Subcutaneous adipose tissue (tissue), 4 donors: Measurements from ENCODE around the gene USP35. TPM values are rescaled to one million over a fixed set of nuclear protein-coding genes. Genes with fewer than 3 reads are reported as not detected.

ENCODE experiments used
- total RNA-seq, 4 donors: library from RNA; depleted of rRNA; stranded (reverse); fragments of >200 nt; gene quantifications; one replicate each; pipeline ENCODE4 v1.1.0, GENCODE V29; 2016
- TF ChIP-seq, protein P1 (sequence below): fragments of 450-650 bp; IDR thresholded peaks from one replicate; pipeline ENCODE4 v1.5.1; 2016; ENCODE audit warnings: low read depth, mild to moderate bottlenecking, control low read depth, antibody characterized with exemption, moderate library complexity

The USP35 gene
- total RNA-seq, 4 donors from 2014 or later = 6.8 to 13.2 (median 9.8) TPM

DNA sequence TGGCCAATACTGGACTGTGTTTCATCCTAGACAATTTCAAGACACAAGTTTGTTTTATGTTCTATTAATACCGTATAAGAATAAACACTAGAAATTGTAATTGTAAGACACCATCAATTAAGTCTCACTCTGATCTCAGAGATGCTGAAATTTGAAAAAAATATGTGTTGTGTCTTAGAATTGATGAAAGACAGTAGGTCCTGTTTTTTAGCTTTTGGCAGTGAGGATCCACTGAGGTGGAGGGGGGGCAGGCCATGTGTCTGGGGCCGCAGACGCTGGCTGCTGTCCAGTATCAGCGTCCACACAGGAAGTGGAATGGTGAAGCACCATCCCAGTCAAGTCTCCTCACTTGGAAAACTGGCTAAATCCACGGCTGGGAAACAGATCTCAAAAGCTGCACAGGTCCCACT is 26.8 kb upstream of the USP35 start:
- TF ChIP-seq, protein P1, sequence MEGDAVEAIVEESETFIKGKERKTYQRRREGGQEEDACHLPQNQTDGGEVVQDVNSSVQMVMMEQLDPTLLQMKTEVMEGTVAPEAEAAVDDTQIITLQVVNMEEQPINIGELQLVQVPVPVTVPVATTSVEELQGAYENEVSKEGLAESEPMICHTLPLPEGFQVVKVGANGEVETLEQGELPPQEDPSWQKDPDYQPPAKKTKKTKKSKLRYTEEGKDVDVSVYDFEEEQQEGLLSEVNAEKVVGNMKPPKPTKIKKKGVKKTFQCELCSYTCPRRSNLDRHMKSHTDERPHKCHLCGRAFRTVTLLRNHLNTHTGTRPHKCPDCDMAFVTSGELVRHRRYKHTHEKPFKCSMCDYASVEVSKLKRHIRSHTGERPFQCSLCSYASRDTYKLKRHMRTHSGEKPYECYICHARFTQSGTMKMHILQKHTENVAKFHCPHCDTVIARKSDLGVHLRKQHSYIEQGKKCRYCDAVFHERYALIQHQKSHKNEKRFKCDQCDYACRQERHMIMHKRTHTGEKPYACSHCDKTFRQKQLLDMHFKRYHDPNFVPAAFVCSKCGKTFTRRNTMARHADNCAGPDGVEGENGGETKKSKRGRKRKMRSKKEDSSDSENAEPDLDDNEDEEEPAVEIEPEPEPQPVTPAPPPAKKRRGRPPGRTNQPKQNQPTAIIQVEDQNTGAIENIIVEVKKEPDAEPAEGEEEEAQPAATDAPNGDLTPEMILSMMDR = no peak

DNA sequence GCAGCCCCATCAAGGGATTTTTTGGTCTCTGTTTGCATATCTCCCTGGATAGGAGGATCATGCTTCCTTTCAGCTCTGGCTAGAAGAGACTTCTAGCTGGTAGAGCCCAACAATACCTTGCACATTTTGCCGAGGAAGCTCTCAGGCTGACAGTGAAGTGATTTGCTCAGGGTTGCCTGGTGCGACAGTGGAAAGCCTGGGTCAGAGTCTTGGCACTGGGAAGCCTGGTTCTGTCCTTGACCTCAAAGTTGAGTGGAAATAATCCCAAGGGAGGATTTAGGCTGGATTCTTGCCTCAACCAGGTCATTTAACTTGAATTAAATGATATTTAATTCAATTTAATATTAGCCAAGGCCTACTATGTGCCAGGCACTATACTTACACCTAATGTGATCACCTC is 24.9 kb upstream of the USP35 start:
- TF ChIP-seq, protein P1 = no peak

DNA sequence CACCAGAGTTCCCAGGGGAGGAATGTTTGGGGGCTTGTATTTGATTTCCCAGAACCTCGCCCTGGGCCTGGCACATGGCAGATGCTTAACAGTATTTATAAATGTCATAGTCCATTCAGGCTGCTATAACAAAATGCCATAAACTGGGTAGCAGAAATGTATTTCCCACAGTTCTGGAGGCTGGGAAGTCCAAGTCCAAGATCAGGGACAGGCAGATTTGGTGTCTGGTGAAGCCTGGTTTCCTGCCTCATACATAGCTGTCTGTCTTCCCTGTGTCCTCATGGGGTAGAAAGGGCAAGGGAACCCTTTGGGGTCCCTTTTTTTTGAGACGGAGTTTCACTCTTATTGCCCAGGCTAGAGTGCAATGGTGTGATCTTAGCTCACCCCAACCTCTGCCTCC is 24.2 kb upstream of the USP35 start:
- TF ChIP-seq, protein P1 = no peak

DNA sequence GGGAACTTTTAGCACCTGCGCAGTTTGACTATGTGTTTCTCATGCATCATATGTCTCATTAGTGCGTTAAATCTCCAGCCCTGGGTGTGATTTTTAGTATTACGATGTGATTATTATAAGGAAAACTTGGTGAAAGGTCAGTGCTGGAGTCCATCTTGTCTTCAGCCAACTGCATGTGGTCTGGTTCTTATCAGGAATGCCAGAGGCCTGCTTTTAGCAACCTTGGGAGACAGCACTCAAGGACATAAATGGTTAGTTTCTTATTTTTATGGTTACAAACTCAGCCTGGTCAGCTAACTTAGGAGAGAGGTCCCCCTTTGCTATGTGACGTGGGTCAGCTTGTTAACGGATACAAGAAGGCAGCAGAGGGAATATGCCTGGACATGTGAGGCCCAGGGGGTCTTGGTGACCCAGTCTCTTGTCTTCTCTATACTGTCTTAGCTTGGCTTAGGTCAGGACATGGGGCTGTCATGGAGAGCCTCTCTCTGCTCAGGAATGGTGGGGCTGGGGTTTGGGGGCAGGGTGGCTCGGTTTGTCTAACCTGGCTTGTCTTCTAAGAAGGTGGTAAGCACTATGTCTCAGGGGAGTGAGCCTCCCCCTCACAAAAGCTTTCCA is 21.8 kb upstream of the USP35 start:
- TF ChIP-seq, protein P1 = no peak

DNA sequence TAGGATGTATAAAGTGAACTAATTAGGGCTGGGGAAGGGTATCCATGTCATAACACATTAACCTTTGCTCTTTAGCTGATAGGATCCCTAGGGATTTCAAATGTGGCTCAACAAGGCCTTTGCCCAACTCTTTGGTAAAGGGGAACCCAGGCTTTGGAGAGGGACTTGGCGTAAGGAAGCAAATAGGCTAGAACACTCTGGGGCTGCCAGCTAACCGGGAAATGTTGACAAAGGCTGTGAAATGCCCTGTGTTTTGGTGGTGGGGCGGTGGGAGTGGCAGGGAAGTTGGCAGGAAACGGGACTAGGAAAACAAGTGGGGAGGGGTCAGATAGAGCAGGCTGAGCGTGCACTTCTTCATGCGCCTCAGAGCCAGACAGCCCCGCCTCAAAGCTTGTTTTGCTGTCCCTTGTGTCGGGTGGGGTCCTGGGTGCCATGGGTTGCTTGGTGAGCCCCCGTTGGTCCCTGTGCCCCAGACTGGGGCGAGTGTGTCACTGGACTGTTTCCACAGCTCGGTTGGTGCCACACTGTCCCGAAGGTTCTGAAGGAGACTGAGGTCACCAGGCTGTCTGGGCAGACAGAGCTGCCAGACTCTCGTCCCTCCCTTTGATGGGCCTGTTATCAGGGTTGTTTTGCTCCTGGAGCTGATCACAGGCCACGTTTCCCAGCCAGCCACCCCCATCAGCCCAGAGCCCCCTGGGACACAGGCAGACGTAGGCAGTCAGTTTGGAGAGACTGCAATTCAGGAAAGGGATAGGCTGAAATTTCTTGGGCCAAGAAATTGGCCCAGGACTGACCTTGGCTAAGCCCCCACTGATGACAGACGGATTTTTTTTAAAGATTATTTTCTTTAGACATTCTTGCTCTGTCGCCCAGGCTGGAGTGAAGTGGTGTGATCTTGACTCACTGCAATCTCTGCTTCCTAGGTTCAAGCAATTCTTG is 19.9 kb upstream of the USP35 start:
- TF ChIP-seq, protein P1 = no peak

DNA sequence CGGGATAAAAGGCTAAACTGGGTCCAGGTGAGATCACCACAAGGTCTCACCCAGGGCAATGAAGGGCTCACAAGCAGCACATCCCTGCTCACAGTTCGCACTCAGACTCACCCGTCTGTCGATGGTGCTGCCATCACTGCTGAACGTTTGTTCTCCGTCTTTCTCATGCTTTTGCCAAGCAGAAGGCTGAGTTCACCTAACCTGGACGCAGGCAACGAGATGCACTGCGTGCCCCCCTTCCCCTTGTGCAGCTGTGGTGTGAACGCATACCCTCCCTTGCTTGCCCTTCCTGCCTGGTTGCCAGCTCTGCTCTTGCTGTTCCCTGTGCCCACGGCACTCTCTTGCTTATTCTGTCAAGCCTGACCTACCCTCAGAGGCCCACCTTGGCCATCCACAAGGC is 18.3 kb upstream of the USP35 start:
- TF ChIP-seq, protein P1 = no peak

DNA sequence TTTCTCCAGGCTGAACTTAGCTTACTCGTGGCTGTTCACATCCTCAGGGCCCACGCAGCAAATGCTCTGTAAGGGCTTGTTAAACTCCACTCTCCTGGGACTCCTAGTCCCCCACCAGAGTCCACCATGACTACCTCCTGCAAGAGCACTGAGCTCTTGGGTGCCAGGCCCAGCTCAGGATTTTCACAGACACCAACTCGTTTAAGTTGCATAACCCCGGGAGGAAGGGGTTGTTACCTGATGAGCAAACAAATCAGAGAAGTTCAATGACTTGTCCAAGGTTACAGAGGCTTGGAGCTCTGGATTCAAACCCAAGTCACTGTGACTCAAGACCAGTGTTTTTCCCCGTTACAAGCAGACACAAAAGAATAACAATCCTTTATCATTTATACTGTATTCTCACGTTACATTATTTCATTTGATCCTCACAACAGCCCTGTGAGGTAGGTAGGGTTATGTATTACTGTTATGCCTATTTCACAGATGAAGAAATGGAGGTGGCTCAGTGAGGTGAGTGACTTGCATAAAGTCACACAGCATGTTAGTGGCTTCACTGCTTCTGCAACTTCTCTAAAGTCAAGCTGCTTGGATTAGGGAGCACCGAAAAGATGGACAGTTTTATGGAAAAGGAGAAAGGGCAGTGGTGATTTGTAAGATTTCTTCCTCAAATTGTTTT is 17.7 kb upstream of the USP35 start:
- TF ChIP-seq, protein P1 = no peak
